OCI-LY1 (cell line): Measurements from ENCODE around the gene EVPL.

ENCODE experiments used
- H2AFZ ChIP-seq: fragments of 200-600 bp; sonication (generic), shearing (Covaris generic); 2 replicates; pipeline ENCODE4 v1.6.0; 2014; ENCODE audit warnings: antibody characterized with exemption, mild to moderate bottlenecking, low read length
- H3F3A ChIP-seq: fragments of 200-600 bp; sonication (generic), shearing (Covaris generic); 2 replicates; pipeline ENCODE4 v1.6.0; 2014; ENCODE audit warnings: mild to moderate bottlenecking, antibody characterized with exemption, low read length, moderate library complexity; ENCODE audit not compliant: insufficient read depth
- H3K27ac ChIP-seq: fragments of 200-600 bp; sonication (generic); 2 replicates; pipeline ENCODE4 v1.5.1; 2014; ENCODE audit warnings: low read length, mixed run types, mild to moderate bottlenecking, low read depth; ENCODE audit not compliant: poor library complexity, severe bottlenecking
- H3K27me3 ChIP-seq: fragments of 200-600 bp; sonication (generic); 2 replicates; pipeline ENCODE4 v1.6.0; 2014; ENCODE audit warnings: antibody characterized with exemption, mild to moderate bottlenecking, low read length, moderate library complexity; ENCODE audit not compliant: insufficient read depth
- H3K36me3 ChIP-seq: fragments of 200-600 bp; sonication (generic); 2 replicates; pipeline ENCODE4 v1.6.1; 2014; ENCODE audit warnings: mild to moderate bottlenecking, antibody characterized with exemption, low read length, moderate library complexity, mixed read lengths; ENCODE audit not compliant: insufficient read depth
- H3K4me1 ChIP-seq: fragments of 200-600 bp; sonication (generic); 2 replicates; pipeline ENCODE4 v1.5.1; 2014; ENCODE audit warnings: mild to moderate bottlenecking, low read length, moderate library complexity; ENCODE audit not compliant: insufficient read depth, severe bottlenecking
- H3K4me2 ChIP-seq: fragments of 200-600 bp; sonication (generic), shearing (Covaris generic); 2 replicates; pipeline ENCODE4 v1.6.1; 2014; ENCODE audit warnings: low read length
- H3K4me3 ChIP-seq: fragments of 200-600 bp; sonication (generic); 2 replicates; pipeline ENCODE4 v1.5.1; 2014; ENCODE audit warnings: low read length, low read depth, mild to moderate bottlenecking, mixed read lengths; ENCODE audit not compliant: poor library complexity, severe bottlenecking
- H3K79me2 ChIP-seq: fragments of 200-600 bp; shearing (Covaris generic); 2 replicates; pipeline ENCODE4 v1.6.1; 2016; ENCODE audit warnings: mixed run types, low read length, mixed read lengths; ENCODE audit not compliant: insufficient read depth
- H3K9ac ChIP-seq: fragments of 200-600 bp; sonication (generic), shearing (Covaris generic); 2 replicates; pipeline ENCODE4 v1.6.1; 2014; ENCODE audit warnings: mild to moderate bottlenecking, low read length, mixed read lengths
- H3K9me2 ChIP-seq: fragments of 200-600 bp; sonication (generic), shearing (Covaris generic); 2 replicates; pipeline ENCODE4 v1.6.1; 2014; ENCODE audit warnings: low read depth, mild to moderate bottlenecking, low read length, mixed read lengths
- H3K9me3 ChIP-seq: fragments of 200-600 bp; shearing (Covaris generic); 2 replicates; pipeline ENCODE4 v1.6.1; 2014; ENCODE audit warnings: low read length, mixed read lengths
- H4K20me1 ChIP-seq: fragments of 200-600 bp; sonication (generic), shearing (Covaris generic); 2 replicates; pipeline ENCODE4 v1.6.0; 2016; ENCODE audit warnings: mild to moderate bottlenecking, low read length; ENCODE audit not compliant: insufficient read depth
- EZH2 ChIP-seq: fragments of 200-600 bp; sonication (generic), shearing (Covaris generic); IDR thresholded peaks from 2 replicates; pipeline ENCODE4 v1.8.0; 2017; ENCODE audit warnings: borderline replicate concordance, mixed run types, mild to moderate bottlenecking, antibody characterized with exemption, low read length, moderate library complexity, mixed read lengths
- TF ChIP-seq, protein P1 (sequence below): fragments of 200-600 bp; sonication (generic), shearing (Covaris generic); IDR thresholded peaks from 2 replicates; pipeline ENCODE4 v1.5.1; 2017; ENCODE audit warnings: mild to moderate bottlenecking, antibody characterized with exemption, low read length, moderate library complexity, mixed read lengths

The EVPL gene

DNA sequence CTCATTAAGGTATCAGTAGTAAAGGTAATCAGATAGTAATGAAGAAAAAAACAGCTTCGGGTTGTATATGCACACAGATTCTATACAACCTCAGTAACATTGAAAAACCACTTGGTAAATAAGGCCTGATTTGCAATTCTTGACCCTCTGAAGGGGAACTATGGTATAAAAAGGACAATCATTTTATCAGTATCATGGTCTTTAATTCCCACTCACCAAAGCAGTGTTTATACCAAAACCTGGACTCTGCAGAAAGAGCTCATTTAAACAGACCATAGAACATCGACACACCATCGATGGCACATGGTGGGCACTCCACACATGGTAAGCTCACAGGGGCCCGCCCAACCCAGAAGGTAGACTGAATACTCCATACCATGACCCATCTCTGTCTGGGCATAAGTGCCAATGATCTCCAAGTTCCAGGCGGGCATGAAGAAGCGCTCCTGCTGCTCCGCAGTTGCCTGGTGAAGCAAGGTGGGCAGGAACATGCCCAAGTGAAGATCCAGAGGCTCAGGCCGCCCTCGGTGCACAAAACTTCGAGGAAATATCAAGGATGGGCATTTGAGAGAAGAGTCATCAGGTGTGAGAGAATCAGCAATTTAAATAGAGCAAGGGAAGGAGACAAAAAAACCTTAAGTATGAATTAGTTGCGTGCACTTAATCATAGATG is 67.1 kb downstream of the EVPL start:
- no peaks in the 10 kb centered on the region for H3K79me2 ChIP-seq
- H4K20me1 ChIP-seq = no peaks in the 10 kb centered on the region
- no peak overlapping the region for H3K4me3 ChIP-seq
- no peaks in the 10 kb centered on the region for H3K9me2 ChIP-seq
- TF ChIP-seq, protein P1, sequence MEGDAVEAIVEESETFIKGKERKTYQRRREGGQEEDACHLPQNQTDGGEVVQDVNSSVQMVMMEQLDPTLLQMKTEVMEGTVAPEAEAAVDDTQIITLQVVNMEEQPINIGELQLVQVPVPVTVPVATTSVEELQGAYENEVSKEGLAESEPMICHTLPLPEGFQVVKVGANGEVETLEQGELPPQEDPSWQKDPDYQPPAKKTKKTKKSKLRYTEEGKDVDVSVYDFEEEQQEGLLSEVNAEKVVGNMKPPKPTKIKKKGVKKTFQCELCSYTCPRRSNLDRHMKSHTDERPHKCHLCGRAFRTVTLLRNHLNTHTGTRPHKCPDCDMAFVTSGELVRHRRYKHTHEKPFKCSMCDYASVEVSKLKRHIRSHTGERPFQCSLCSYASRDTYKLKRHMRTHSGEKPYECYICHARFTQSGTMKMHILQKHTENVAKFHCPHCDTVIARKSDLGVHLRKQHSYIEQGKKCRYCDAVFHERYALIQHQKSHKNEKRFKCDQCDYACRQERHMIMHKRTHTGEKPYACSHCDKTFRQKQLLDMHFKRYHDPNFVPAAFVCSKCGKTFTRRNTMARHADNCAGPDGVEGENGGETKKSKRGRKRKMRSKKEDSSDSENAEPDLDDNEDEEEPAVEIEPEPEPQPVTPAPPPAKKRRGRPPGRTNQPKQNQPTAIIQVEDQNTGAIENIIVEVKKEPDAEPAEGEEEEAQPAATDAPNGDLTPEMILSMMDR = no peak
- no peak for TF ChIP-seq EZH2
- H3K4me2 ChIP-seq = peak overlapping the region; percentile 24; the same call in 1 of the 2 replicates
- H3K9ac ChIP-seq = no peak overlapping the region; the same call in 1 of the 2 replicates
- no peaks in the 10 kb centered on the region for H3K9me3 ChIP-seq
- H3K27ac ChIP-seq = peak overlapping the region; percentile 26
- peaks cover 15% of the 10 kb centered on the region for H3K4me1 ChIP-seq
- no peaks in the 10 kb centered on the region for H3K27me3 ChIP-seq
- H3K36me3 ChIP-seq = peaks cover 20% of the 10 kb centered on the region
- H3F3A ChIP-seq = no peaks in the 10 kb centered on the region
- H2AFZ ChIP-seq = no peak overlapping the region

DNA sequence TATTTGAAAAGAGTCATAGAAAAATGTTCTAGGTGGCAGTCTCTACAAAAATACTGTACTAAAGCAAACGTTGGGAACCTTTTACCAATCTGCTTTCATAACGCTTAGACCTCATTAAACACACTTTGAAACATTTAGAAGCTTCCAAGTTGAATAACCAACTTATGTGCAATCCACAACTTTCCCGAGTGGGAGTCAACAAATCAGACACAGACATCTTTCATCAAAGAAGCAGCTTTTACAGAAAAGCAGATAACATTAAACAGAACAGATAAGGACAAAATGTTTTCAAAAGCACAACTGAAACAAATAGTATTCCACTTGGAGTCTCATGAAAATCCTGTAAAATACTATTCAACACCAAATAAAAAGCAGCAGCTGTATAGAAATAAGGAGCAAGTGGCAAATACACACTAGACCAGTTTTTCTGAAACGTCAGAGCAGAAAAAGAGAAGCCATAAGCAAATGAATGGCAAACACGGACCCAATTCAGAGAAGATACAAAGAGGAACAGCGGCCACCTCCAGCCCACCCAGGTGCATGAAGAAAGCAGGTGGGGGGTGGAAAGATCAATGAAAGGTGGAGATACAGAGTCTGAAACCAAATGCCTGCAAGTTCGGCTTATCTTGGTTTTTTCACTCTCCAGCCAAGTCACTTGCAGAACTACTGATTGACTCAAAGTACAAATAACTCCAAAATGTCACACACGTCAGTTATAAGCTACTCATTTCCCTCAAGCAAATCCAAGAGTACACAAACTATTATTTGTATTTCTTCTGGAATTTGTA is 67.9 kb downstream of the EVPL start:
- Histone ChIP-seq H3K9ac (no peak overlapping the region; the same call in 1 of the 2 replicates), H3K27ac (peak overlapping the region; percentile 26), H3K79me2 (no peaks in the 10 kb centered on the region), H3K9me3 (no peaks in the 10 kb centered on the region), H2AFZ (no peak overlapping the region), H3F3A (no peaks in the 10 kb centered on the region), H3K27me3 (no peaks in the 10 kb centered on the region), H3K4me3 (no peak overlapping the region), H4K20me1 (no peaks in the 10 kb centered on the region), H3K36me3 (peaks cover 23% of the 10 kb centered on the region), H3K4me1 (peaks cover 15% of the 10 kb centered on the region), H3K4me2 (peak overlapping the region; percentile 24; the same call in 1 of the 2 replicates), H3K9me2 (no peaks in the 10 kb centered on the region)
- TF ChIP-seq, protein P1 = no peak
- TF ChIP-seq EZH2 = no peak
